Cardiac fibroblast (primary cell): ENCODE measurements around the gene NCOA6.

Experiments used
- DNase-seq, 2 donors: peaks; one replicate each; pipeline versions ENCODE4 v3.0.0 to v3.0.0-alpha.2; 2010; ENCODE audit warnings: low read depth in 2 of 2
- H3K4me3 ChIP-seq, 2 donors: replicated peaks in 1 of 2; 1 replicate in 1 of 2; 2 replicates in 1 of 2; pipeline ENCODE4 v1.5.1; 2011; ENCODE audit warnings: low read depth in 2 of 2, low read length in 2 of 2, mild to moderate bottlenecking in 2 of 2, moderate library complexity in 1 of 2
- TF ChIP-seq, protein P1 (sequence below): IDR thresholded peaks from one replicate; pipeline ENCODE4 v1.5.1; 2011; ENCODE audit warnings: low read depth, mild to moderate bottlenecking, low read length, inconsistent platforms

The NCOA6 gene

DNA sequence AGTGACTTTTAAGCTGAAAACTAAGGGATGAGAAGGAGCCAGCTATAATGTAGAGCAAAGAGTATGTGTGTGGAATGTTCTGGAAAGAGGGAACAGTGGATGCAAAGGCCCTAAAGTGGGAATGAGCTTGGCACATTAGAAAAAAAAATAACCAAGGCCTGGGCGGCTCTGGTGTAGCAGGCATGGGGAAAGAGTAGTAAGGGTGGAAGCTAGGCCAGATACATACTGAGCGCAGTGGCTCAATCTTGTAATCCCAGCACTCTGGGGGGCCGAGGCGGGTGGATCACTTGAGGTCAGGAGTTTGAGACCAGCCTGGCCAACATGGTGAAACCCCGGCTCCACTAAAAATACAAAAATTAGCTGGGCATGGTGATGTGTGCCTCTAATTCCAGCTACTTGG lies 38.8 kb upstream of the NCOA6 start:
- no peak overlapping the region for H3K4me3 ChIP-seq
- DNase-seq = no peak
- TF ChIP-seq, protein P1, sequence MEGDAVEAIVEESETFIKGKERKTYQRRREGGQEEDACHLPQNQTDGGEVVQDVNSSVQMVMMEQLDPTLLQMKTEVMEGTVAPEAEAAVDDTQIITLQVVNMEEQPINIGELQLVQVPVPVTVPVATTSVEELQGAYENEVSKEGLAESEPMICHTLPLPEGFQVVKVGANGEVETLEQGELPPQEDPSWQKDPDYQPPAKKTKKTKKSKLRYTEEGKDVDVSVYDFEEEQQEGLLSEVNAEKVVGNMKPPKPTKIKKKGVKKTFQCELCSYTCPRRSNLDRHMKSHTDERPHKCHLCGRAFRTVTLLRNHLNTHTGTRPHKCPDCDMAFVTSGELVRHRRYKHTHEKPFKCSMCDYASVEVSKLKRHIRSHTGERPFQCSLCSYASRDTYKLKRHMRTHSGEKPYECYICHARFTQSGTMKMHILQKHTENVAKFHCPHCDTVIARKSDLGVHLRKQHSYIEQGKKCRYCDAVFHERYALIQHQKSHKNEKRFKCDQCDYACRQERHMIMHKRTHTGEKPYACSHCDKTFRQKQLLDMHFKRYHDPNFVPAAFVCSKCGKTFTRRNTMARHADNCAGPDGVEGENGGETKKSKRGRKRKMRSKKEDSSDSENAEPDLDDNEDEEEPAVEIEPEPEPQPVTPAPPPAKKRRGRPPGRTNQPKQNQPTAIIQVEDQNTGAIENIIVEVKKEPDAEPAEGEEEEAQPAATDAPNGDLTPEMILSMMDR = no peak

GRCh38 chr20:34863421-34863965 lies 38.0 kb upstream of the NCOA6 start:
- DNase-seq = no peak
- no peak overlapping the region for H3K4me3 ChIP-seq
- TF ChIP-seq, protein P1 = no peak

DNA sequence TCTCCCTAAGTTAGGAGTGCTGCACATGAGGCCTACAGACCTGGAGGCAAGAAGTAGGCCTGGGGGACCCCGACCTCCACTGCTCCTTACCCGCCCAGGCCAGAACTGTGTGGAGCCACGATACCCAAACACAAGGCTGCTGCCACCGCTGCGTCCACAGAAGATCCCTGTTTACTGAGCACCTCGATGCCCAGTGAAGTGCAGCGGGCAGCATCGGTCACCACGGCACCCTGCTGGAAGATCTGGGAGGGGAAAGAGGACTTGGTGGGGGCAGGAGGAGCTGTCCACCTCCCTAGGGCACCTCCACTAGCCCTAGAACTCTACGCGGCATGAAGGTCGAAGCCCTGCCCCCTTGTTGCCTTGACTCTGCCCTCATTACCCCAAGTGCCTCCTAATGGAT lies 37.3 kb upstream of the NCOA6 start:
- no peak for DNase-seq
- no peak overlapping the region for H3K4me3 ChIP-seq
- TF ChIP-seq, protein P1 = no peak

DNA sequence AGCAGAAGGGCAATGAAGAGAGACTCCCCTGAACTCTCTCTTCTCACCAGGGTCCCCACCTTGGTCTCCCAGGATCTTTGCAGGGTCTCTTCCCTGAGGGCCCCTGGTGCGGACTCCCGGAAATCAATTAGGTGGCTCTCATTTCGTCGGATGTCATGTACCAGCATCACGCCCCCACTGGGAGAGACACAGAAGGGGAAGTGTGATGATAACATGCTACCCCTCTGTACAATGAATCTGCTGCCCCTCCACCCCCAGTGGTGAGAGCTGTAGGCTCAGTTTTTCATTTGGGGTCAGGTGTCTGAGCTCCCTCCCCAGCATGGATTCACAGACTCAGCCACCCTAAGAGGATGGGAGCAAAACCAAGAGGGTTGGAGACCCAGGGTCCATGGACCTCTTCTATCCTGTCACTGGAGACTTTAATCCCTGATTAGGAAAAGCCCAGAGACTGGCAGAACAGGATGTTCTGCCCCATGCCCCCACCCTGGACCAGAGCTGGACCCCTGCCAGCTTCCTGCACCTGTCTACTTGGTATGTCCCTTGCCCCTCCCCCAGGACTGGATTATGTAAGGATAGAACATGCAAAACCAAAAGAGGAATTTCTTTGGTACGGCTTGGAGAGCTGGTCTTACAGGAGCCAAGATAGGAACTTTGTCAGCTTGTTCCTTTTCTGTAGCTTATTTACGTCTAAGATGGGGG lies 36.1 kb upstream of the NCOA6 start:
- H3K4me3 ChIP-seq = no peak overlapping the region
- no peak for DNase-seq
- TF ChIP-seq, protein P1 = no peak

DNA sequence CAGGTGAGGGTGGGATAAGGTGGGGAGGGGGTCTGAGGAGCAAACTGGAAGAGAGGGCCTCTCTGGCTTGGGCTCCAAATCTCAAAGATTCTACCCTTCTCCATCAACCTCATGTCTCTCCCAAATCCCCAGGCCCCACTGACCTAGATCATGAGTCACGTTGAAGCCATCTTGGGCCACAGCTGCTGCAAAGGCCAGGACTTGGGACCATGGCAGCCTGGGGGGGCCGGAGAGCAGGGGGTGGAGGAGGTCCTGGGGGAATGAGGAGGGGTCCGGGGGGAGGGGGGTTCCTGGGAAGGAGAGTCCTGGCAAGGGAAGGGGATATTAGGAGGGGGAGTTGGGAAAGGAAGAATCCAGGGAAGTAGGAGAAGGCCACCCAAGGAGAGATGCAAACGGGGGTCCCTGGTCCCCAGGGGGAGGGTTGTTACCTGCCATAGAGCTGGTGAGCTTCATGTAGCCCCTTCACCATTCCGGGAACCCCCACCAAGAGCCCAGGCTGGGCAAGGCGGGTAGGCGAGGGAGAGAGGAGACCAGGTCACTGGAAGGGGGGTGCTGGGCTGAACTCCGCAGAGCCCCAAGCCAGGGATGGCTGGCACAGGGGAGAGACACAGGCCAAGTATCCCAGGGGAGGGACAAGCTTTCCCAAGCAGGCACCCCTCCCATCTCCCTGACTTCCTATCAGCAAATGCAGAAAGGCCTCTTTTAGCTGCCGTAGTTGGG lies 34.5 kb upstream of the NCOA6 start:
- TF ChIP-seq, protein P1 = no peak
- H3K4me3 ChIP-seq = no peak overlapping the region
- no peak for DNase-seq

DNA sequence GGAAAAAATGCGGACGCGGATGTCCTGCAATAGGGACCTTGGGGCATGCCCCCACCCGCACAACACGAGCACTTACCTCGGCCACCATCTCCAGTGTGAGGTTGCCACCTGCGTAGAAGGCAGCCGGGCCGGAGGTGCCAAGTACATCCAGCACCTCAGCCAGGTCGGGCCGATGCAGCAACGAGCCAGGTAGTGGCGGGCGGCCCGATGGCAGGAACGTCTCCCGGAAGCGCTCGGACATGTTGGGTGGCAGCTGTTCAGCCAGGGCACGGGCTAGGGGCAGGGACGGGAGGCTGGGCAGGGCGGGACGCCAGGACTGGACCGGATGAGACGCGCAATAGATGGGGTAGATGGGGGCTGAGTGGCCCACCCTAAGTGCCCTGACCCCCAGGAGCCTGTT lies 33.9 kb upstream of the NCOA6 start:
- no peak overlapping the region for H3K4me3 ChIP-seq
- TF ChIP-seq, protein P1 = no peak
- DNase-seq = no peak
